AG09309 (cell line): ENCODE data around the gene TMEM245.

Experiments
- DNase-seq: peaks from one replicate; pipeline ENCODE4 v3.0.0-alpha.2; 2010; ENCODE audit warnings: low read depth
- H3K4me3 ChIP-seq: 2 replicates; pipeline ENCODE4 v1.5.1; 2011; ENCODE audit warnings: mild to moderate bottlenecking, low read depth, low read length, moderate library complexity; ENCODE audit not compliant: control insufficient read depth
- TF ChIP-seq, protein P1 (sequence below): IDR thresholded peaks from 2 replicates; pipeline ENCODE4 v1.5.1; 2011; ENCODE audit warnings: mild to moderate bottlenecking, low read depth, low read length, inconsistent platforms; ENCODE audit not compliant: insufficient read depth, control insufficient read depth; ENCODE audit errors: missing control alignments

The TMEM245 gene

DNA sequence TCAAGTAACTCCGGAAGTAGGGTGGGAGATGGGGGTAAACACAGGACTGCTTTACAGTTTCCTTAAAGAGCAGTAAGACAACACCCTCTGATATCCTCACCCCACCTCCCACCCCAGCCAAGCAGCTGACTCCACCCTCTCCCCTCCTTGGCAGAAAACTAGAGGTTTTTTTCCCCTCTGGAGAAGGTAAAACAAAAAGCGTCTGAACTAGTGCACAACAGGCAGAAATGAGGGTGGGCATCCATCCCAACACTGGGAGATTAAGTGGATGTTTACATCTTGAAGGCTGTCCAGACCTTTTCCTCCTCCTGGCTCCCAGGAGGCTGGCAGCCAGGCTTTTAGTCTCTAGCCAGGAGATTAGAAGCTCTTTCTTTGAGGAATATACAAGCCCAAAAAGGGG is 92.6 kb downstream of the TMEM245 start:
- TF ChIP-seq, protein P1, sequence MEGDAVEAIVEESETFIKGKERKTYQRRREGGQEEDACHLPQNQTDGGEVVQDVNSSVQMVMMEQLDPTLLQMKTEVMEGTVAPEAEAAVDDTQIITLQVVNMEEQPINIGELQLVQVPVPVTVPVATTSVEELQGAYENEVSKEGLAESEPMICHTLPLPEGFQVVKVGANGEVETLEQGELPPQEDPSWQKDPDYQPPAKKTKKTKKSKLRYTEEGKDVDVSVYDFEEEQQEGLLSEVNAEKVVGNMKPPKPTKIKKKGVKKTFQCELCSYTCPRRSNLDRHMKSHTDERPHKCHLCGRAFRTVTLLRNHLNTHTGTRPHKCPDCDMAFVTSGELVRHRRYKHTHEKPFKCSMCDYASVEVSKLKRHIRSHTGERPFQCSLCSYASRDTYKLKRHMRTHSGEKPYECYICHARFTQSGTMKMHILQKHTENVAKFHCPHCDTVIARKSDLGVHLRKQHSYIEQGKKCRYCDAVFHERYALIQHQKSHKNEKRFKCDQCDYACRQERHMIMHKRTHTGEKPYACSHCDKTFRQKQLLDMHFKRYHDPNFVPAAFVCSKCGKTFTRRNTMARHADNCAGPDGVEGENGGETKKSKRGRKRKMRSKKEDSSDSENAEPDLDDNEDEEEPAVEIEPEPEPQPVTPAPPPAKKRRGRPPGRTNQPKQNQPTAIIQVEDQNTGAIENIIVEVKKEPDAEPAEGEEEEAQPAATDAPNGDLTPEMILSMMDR: no peak
- no peak overlapping the region for H3K4me3 ChIP-seq
- DNase-seq: no peak

DNA sequence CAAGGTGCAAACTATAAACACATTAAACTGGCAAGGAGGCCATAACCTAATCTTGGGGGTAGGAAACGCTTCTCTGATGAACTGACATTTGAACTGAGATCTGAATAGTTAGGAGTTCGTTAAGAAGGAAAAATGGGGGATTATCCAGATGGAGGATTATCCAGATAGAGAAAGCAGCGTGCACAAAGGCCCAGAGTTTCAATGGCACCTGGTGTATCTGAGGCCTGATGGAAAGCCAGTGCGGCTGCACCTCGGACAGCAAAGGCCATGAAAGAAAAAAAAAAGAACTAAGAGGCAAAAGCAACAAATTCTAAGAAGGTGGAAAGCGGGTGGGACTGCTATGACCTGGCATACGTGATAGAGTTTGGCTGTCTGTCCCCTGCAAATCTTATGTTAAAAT is 93.4 kb downstream of the TMEM245 start:
- no peak for DNase-seq
- no peak overlapping the region for H3K4me3 ChIP-seq
- TF ChIP-seq, protein P1: no peak

DNA sequence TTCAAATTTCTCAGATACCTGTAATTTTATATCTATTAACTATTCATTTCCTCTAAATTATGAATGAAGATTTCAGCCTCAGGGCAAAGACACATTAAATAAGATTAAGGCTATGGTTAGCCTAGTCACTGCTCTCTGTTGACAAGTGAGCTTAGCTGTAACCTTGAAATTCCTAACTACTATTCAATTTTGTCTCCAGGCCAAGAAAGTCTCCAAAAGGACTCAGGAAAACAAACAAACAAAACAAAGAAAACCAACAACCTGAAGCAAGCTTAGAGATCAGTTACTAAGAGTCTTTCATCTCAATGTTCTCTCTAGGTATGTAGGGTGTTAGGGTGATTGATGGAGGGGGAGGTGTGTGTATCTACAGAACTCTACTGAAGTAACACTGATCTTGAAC is 96.9 kb downstream of the TMEM245 start:
- DNase-seq: no peak
- TF ChIP-seq, protein P1: no peak
- H3K4me3 ChIP-seq: no peak overlapping the region

- TF ChIP-seq, protein P1: no peak
- DNase-seq: no peak
- H3K4me3 ChIP-seq: no peak overlapping the region
Observed at GRCh38 chr9:109020581-109021511, 98.9 kb downstream of the TMEM245 start.

DNA sequence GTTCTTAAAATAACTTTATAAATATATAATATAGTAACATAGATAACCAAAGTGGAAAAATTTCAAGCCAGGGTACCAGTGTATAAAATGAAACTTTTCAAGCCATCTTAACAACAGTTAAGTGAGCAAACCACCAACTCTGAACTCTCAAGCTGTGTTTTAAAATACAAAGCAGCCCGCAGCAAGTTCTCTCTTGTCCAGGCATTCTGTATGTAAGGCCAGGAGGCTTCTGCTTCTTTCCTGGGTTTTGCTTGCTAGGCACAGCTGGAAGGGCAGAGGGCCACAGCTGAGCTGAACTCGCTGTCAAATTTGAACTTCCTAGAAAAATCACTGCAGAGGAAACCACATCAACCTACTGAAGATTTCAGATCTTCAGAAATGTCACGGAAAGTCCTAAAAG is 99.6 kb downstream of the TMEM245 start:
- no peak overlapping the region for H3K4me3 ChIP-seq
- TF ChIP-seq, protein P1: no peak
- DNase-seq: no peak

DNA sequence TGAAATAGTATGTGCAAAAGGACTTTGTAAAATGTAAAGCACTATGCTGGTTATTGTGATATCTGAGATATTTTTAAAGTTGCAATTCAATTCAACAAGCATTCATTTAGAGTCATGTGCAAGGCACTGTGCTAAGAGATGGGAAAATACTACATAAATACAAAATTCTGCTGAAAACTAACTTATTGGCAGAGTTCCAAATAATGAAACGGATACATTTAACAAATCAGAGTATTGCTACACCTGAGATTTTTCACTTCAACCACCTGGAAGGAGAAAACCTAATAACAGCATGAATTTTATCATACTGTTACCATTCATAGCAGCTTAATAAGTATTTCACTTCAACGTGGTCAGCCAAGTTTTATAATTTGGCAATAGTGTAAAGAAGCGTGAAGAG is 100.3 kb downstream of the TMEM245 start:
- TF ChIP-seq, protein P1: no peak
- DNase-seq: no peak
- H3K4me3 ChIP-seq: no peak overlapping the region
